Esophagus muscularis mucosa (tissue), 4 donors: ENCODE measurements around the gene GGT1.

Experiments used
- EP300 ChIP-seq: sonication (generic); formaldehyde crosslinking; IDR thresholded peaks from one replicate; pipeline ENCODE4 v1.6.1; 2017; ENCODE audit warnings: antibody characterized with exemption
- POLR2A ChIP-seq: fragments of 450-650 bp; IDR thresholded peaks from one replicate; pipeline ENCODE4 v1.6.1; 2017; ENCODE audit warnings: antibody characterized with exemption, moderate library complexity, mild to moderate bottlenecking, low read depth
- POLR2AphosphoS5 ChIP-seq, 2 donors: sonication (generic); formaldehyde crosslinking; IDR thresholded peaks; one replicate each; pipeline ENCODE4 v1.6.1; 2017; ENCODE audit warnings: antibody characterized with exemption in 2 of 2
- TF ChIP-seq, protein P1 (sequence below), 3 experiments: fragments of 200-600 bp in 2 of 3; fragments of 450-650 bp in 1 of 3; sonication (generic) in 2 of 3; IDR thresholded peaks; one replicate each; pipeline ENCODE4 v1.5.1; 2017 to 2019; ENCODE audit warnings: antibody characterized with exemption in 3 of 3, mild to moderate bottlenecking in 2 of 3, moderate library complexity in 1 of 3

DNA sequence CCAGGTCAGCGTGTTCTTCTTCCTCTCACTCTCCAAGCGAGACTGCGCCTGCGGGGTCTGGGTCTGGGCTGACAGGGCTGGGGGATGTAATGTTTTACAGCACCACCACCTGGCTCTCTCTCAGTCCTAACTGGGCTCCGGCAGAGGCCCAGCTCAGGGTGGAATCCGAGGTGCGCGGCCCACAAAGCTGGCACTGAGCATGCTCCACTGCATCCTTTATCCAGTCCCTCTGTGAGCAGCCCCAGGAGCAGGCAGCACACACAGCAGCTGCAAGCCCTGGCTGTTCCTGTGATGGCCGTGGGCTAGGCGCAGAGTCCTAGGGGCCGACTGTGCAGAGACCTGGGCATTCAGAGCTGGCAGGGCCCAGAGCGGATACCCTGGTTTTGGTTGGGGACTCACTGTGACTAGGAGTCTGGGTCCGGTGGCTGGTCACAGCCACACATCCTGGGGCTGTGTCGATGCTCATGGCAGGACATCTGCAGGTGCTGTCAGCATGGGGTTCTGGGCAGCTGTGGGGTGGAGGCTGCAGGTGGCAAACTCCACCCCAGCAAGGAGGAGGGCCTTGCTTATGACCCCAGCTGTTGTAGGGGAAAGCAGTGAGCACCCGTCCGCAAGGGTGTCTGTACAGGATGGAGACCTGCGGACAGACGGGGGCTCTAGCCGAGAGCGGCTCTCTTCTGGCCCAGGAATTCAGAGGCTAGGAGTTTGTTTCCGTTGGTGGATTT lies 14.1 kb upstream of the GGT1 start:
- TF ChIP-seq, protein P1, sequence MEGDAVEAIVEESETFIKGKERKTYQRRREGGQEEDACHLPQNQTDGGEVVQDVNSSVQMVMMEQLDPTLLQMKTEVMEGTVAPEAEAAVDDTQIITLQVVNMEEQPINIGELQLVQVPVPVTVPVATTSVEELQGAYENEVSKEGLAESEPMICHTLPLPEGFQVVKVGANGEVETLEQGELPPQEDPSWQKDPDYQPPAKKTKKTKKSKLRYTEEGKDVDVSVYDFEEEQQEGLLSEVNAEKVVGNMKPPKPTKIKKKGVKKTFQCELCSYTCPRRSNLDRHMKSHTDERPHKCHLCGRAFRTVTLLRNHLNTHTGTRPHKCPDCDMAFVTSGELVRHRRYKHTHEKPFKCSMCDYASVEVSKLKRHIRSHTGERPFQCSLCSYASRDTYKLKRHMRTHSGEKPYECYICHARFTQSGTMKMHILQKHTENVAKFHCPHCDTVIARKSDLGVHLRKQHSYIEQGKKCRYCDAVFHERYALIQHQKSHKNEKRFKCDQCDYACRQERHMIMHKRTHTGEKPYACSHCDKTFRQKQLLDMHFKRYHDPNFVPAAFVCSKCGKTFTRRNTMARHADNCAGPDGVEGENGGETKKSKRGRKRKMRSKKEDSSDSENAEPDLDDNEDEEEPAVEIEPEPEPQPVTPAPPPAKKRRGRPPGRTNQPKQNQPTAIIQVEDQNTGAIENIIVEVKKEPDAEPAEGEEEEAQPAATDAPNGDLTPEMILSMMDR (IDR thresholded peaks at IDR 0.05): no peak
- TF ChIP-seq POLR2AphosphoS5 (IDR thresholded peaks at IDR 0.05) (no peak), POLR2A (no peak), EP300 (no peak)
